ENCODE data around the gene KIF1C.

KIF1C gene

DNA sequence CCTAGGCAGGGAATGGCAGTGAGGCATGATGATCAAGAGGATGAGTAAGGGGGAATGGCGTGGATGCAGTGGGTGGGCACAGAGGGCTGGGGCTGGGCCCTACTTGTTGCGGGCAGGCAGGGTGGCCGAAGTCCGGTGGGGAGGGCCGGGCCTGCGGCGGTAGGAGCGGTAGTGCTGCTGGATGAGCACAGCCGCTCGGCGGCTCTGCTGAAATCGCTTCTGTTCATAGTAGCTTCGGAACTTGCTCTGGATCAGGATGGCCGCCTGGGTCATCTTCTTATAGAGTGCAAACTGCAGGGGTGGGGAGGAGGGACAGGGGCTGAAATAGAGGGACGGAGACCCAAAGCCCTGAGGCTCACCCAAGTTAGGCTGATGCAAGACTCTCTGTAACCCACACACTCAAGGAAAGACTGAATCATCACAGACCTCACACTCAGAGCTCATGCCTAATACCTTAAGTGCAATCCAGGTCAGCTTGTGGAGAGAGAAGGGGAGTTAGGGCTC, 28.7 kb upstream of the KIF1C start:
- DNase-seq, result no peak

DNA sequence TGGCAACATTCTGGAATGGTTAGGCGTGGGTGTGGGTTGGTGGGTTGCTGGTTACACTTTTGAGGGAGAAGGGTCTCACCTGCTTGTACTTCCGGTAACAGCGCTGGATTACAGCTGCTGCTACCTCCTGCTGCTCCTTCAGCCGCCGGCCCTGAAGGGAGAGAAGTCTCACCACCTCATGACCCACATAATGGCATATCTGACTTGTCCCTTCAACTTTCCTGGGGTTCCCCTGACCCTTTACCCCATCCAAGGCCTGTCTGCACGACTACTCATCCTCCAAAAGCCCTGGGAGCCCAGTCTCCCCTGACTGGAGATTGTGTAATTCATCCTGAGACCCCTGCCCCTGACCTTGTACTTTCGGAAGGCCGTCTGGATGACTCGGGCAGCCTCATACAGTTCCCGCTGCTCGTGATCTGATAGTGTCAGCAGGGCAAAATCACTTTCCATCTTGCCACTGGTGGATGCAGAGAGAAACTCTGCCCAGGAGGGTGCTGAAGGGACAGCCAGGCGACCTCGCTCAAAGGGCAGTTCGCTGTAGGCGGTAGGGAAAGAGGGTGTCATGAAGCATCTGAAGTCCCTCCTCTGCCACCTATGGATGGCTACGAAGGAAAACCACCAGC, 28.1 kb upstream of the KIF1C start:
- no peak for DNase-seq

GRCh38 chr17:4970273-4970672, 27.5 kb upstream of the KIF1C start:
- no peak for DNase-seq

GRCh38 chr17:4971826-4972225, 25.9 kb upstream of the KIF1C start:
- no peak for DNase-seq

DNA sequence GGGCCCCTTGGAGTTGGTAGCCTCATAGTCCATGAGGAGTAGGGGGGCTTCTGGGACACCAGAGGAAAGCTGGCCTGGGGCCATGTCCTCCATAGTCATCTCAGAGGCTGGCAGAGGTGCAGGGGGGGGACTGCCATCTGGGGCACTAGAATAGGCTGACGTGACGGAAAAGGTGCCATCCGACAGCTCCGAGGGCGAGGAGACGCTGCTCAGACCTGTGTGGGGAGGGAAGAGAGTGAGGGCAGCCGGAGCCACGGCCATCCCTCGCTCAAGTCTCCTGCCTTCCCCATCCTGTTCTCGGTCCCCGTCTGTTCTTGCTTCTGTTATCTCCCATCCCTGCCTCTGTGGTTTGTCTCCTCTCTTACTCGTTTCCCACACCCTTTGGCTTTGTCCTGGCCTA, 25.4 kb upstream of the KIF1C start:
- no peak for DNase-seq

DNA sequence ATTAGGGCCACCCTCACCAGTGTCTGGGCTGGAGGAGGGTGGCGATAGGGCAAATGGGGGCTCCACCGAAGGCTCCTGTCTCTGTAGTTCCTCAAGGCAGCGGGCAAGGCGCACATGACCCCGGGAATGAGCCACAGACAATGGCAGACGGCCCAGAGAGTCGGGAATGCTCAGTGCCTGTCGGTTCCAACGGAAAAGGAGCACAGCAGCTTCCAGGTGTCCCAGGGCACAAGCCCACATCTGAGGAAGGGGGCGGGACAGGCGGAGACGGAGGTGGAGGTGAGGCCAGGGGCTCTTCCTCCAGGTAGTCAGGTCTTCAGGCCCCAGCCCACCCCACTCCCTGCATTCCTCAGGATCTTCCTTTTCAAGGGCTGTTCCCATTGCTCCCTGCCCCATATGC, 25.0 kb upstream of the KIF1C start:
- DNase-seq, result no peak

GRCh38 chr17:4973256-4974114, 24.3 kb upstream of the KIF1C start:
- no peak for DNase-seq

GRCh38 chr17:4974115-4974670, 23.6 kb upstream of the KIF1C start:
- DNase-seq, result no peak

- DNase-seq, result no peak
Observed at GRCh38 chr17:4978726-4979125, 19.0 kb upstream of the KIF1C start.

- no peak for DNase-seq
Observed at GRCh38 chr17:4980644-4981216, 17.0 kb upstream of the KIF1C start.

GRCh38 chr17:4982305-4982704, 15.4 kb upstream of the KIF1C start:
- DNase-seq, result no peak

DNA sequence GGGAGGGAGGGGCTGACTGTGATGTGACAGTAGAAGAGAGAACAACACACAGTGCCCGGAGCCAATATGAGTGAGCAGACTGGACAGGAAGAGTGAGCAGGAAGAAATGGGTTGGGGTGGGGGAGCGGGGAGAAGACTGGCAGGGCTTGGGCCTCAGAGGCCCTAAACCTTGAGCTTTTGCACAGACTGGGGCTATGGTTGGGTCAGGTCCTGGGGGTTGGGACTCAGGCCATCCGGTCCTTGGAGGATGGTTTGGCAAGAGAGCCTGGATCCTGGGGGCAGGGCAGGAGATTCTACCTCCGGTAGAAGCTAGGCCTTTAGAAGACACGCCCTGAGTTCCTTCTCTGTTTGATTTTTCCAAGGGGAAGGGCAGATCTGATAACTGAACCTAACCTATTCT, 11.3 kb upstream of the KIF1C start:
- DNase-seq, result no peak

DNA sequence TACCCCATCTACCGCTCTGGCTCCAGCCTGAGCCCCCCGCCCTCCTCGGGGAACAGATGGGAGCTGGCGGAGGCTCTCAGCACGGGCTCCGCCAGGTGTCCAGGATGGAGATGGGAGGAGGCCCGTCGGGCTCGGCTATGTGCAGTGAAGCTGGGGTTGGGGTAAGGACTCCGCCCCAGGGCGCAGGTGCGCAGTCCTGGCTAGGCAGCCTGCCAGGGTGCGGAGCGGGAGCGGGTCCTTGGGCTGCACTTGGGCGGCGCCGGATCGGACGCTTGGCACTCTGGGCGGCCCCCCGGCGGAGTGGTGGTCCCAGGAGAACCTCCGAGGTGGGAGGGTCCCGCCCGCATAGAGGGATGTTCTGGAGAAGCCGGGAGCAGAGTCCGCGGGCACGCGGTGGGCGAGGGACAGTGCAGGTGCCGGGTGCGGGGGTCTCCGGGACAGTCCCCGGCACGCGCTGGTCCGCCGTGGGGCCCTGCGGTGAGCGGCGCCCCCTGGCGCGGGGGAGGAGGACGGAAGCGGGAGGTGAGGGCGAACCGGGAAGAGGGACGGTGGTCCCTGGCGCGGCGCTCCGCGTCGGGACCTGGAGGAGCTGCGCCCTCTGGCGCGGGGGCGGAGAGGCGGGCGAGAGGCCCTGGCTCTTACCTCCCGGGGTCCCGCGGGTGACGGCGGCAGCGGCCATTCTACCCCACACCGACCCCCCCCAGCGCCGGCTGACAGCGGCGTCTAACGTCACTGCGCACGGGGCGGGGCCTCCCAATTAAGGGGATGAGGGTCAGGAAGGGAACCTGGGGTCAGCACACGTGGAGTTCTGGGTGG, 10.6 kb upstream of the KIF1C start, which contains the start of gene CAMTA2:
Gene CAMTA2, minus strand, starts transcription at position 725 of the 816 bp plus-strand sequence. CDS start 1,453 bp downstream, outside the sequence.
- DNase-seq, result peak; percentile 14 to 69

GRCh38 chr17:4987767-4988567, 9.8 kb upstream of the KIF1C start:
- DNase-seq, result no peak

- DNase-seq, result no peak
Observed at GRCh38 chr17:4994081-4994595, 3.6 kb upstream of the KIF1C start.

- no peak for DNase-seq
Observed at GRCh38 chr17:4998027-4998731, 429 bp downstream of the KIF1C start.

- DNase-seq, result no peak
Observed at GRCh38 chr17:4998732-4999429, 1.1 kb downstream of the KIF1C start.

- DNase-seq, result no peak
Observed at GRCh38 chr17:4999430-5000093, 1.8 kb downstream of the KIF1C start.

GRCh38 chr17:5000237-5000639, 2.5 kb downstream of the KIF1C start:
- no peak for DNase-seq
